Stimulated activated CD8-positive, alpha-beta memory T cell treated with anti-CD3 and anti-CD28 coated beads, Interleukin-12 subunit alpha, Interleukin-12 subunit beta, amount 100 ng/mL, for 1 hour (primary cell): ENCODE results near the gene MYDGF.

Experiments
- DNase-seq: peaks from one replicate; pipeline ENCODE4 v3.0.0-alpha.2; 2020; ENCODE audit warnings: low read depth

Gene MYDGF

GRCh38 chr19:4675346-4675745, 5.2 kb upstream of the MYDGF start:
- no peak for DNase-seq

- no peak for DNase-seq
Observed at GRCh38 chr19:4673726-4674125, 3.6 kb upstream of the MYDGF start.

- no peak for DNase-seq
Observed at GRCh38 chr19:4673216-4673615, 3.1 kb upstream of the MYDGF start.

- DNase-seq = no peak
Observed at GRCh38 chr19:4671185-4671851, 1.2 kb upstream of the MYDGF start.

- no peak for DNase-seq
Observed at GRCh38 chr19:4664642-4665041, 5.5 kb downstream of the MYDGF start.

GRCh38 chr19:4662812-4663211, 7.3 kb downstream of the MYDGF start:
- no peak for DNase-seq

GRCh38 chr19:4662020-4662695, 8.0 kb downstream of the MYDGF start:
- no peak for DNase-seq

- DNase-seq = no peak
Observed at GRCh38 chr19:4660993-4661392, 9.1 kb downstream of the MYDGF start.

- no peak for DNase-seq
Observed at GRCh38 chr19:4660181-4660791, 9.9 kb downstream of the MYDGF start.

- no peak for DNase-seq
Observed at GRCh38 chr19:4657835-4658234, 12.3 kb downstream of the MYDGF start.

- no peak for DNase-seq
Observed at GRCh38 chr19:4657262-4657661, 12.9 kb downstream of the MYDGF start.

GRCh38 chr19:4656102-4656501, 14.0 kb downstream of the MYDGF start:
- DNase-seq = no peak

- no peak for DNase-seq
Observed at GRCh38 chr19:4654437-4655361, 15.4 kb downstream of the MYDGF start.

GRCh38 chr19:4653793-4654436, 16.2 kb downstream of the MYDGF start:
- DNase-seq = no peak

GRCh38 chr19:4652075-4652474, 18.1 kb downstream of the MYDGF start:
- DNase-seq = no peak

- no peak for DNase-seq
Observed at GRCh38 chr19:4650159-4650558, 20.0 kb downstream of the MYDGF start.

GRCh38 chr19:4649392-4650047, 20.6 kb downstream of the MYDGF start:
- DNase-seq = no peak

GRCh38 chr19:4647676-4648644, 22.2 kb downstream of the MYDGF start:
- DNase-seq = no peak

- no peak for DNase-seq
Observed at GRCh38 chr19:4645718-4646117, 24.4 kb downstream of the MYDGF start.

GRCh38 chr19:4642625-4643024, 27.5 kb downstream of the MYDGF start:
- DNase-seq = no peak
